Activated CD8-positive, alpha-beta T cell treated with anti-CD3 and anti-CD28 coated beads, Interleukin-2, amount 10 ng/mL, durations not matched to agents 7 days and 5 days (primary cell): ENCODE measurements around the gene BICRA. TPM values are rescaled to one million over a fixed set of nuclear protein-coding genes. Genes with fewer than 3 reads are reported as not detected.

Source experiments
- ATAC-seq: fragments of 150-1000 bp; cut with Tn5 transposase; one replicate; pipeline ENCODE4 v1.10.0; 2021; ENCODE audit warnings: moderate library complexity
- CTCF ChIA-PET: fragments of 350-600 bp; sonication (Branson Sonifier 250); formaldehyde crosslinking; loops from one replicate; lab custom pipeline; 2021; ENCODE audit warnings: antibody characterized with exemption; lab: Charles Lee
- POLR2A ChIA-PET: fragments of 350-600 bp; sonication (Branson Sonifier 250); formaldehyde crosslinking; loops from one replicate; lab custom pipeline; 2021; ENCODE audit warnings: antibody characterized with exemption; lab: Charles Lee
- DNase-seq: peaks from one replicate; pipeline ENCODE4 v3.0.0-alpha.2; 2020
- H3K27ac Mint-ChIP-seq: one replicate; pipeline ENCODE4 v1.8.0; 2021; ENCODE audit warnings: mild to moderate bottlenecking, mixed read lengths
- H3K27me3 Mint-ChIP-seq: one replicate; pipeline ENCODE4 v1.8.0; 2021; ENCODE audit warnings: low read depth, mixed read lengths
- H3K36me3 Mint-ChIP-seq: one replicate; pipeline ENCODE4 v1.8.0; 2021; ENCODE audit warnings: low read depth, mixed read lengths
- H3K4me1 Mint-ChIP-seq: one replicate; pipeline ENCODE4 v1.8.0; 2021; ENCODE audit warnings: low read depth, mixed read lengths
- H3K4me3 Mint-ChIP-seq: one replicate; pipeline ENCODE4 v1.8.0; 2021; ENCODE audit warnings: mild to moderate bottlenecking, mixed read lengths
- H3K9me3 Mint-ChIP-seq: one replicate; pipeline ENCODE4 v1.8.0; 2022; ENCODE audit warnings: mixed read lengths; ENCODE audit not compliant: insufficient read depth
- total RNA-seq, 2 experiments: library from RNA; stranded (reverse); gene quantifications; one replicate each; pipeline ENCODE4 v1.2.3, GENCODE V29; 2021

The BICRA gene
- total RNA-seq, 2 experiments from 2014 or later = 15.0 to 17.6 TPM

DNA sequence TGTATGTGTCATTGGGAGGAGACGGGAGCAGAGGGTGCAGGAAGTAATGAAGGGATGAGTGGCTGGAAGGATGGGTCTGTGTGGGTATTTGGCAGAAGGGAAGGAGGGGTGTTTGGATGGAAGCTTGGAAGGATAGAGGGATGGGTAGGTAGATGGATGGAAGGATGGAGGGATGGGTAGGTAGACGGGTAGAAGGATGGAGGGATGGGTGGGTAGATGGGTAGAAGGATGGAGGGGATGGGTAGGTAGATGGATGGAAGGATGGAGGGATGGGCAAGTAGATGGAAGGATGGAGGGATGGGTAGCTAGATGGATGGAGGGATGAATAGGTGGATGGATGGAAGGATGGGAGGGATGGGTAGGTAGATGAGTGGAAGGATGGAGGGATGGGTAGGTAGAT lies 62.6 kb downstream of the BICRA start:
- H3K4me3 Mint-ChIP-seq = no peak overlapping the region
- H3K36me3 Mint-ChIP-seq = peaks cover 10% of the 10 kb centered on the region
- DNase-seq (no peak), ATAC-seq (no peak)
- POLR2A ChIA-PET = interaction anchor here (0.6 kb wide), 1 partner anchor 73 kb away, joined by 3 read pairs; no protein-coding TSS in a partner anchor
- H3K27me3 Mint-ChIP-seq = no peaks in the 10 kb centered on the region
- CTCF ChIA-PET = interaction anchor here (0.8 kb wide), 1 partner anchor 235 kb away, joined by 4 read pairs; no protein-coding TSS in a partner anchor
- no peaks in the 10 kb centered on the region for H3K9me3 Mint-ChIP-seq
- no peaks in the 10 kb centered on the region for H3K4me1 Mint-ChIP-seq
- H3K27ac Mint-ChIP-seq = no peak overlapping the region

DNA sequence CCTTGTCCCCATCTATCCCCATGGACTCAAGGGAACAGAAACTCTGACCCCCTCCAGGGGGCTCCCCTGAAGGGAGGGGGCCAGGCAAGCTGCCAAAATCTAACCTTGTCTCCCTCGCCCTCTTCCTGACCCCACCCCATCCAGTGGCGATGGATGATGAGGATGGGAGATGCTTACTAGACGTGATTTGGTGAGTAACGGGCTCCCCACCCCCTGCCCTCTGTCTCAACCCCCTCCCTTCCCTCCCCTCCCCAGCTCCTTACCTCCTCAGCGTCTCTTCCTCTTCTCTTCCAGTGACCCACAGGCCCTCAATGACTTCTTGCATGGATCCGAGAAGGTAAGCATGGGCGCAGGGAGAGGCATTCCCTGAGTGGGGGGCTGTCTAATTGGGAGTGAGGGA lies 64.5 kb downstream of the BICRA start:
- ChIA-PET CTCF (no interaction called here), POLR2A (no interaction called here)
- DNase-seq (no peak), ATAC-seq (no peak)
- Mint-ChIP-seq H3K36me3 (peaks cover 15% of the 10 kb centered on the region), H3K4me3 (no peak overlapping the region), H3K4me1 (no peaks in the 10 kb centered on the region), H3K9me3 (no peaks in the 10 kb centered on the region), H3K27me3 (no peaks in the 10 kb centered on the region), H3K27ac (peak overlapping the region; percentile 22)

DNA sequence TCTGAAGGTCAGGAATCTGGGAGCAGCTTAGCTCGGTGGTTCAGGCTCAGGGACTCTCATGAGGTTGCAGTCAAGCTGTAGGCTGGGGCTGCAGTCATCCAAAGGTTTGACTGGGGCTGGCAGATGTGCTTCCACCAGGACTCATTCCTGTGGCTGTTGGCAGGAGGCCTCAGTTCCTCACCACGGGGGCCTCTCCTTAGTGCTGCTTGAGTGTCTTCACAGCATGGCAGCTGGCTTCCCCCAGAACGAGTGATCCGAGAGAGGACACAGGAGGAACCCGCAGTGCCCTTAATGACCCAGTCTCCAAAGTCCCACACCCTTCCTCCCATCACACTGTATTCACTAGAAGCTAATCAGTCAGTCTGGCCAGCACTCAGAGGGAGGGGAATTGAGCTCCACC lies 65.6 kb downstream of the BICRA start:
- Mint-ChIP-seq H3K9me3 (no peaks in the 10 kb centered on the region), H3K27me3 (no peaks in the 10 kb centered on the region), H3K4me1 (no peaks in the 10 kb centered on the region), H3K27ac (no peak overlapping the region), H3K4me3 (no peak overlapping the region), H3K36me3 (peaks cover 16% of the 10 kb centered on the region)
- POLR2A ChIA-PET = no interaction called here
- ATAC-seq (no peak), DNase-seq (no peak)
- CTCF ChIA-PET = no interaction called here

- Mint-ChIP-seq H3K9me3 (no peaks in the 10 kb centered on the region), H3K4me1 (no peaks in the 10 kb centered on the region), H3K36me3 (peaks cover 14% of the 10 kb centered on the region), H3K27ac (no peak overlapping the region), H3K27me3 (no peaks in the 10 kb centered on the region), H3K4me3 (no peak overlapping the region)
- ChIA-PET POLR2A (no interaction called here), CTCF (no interaction called here)
- DNase-seq (no peak), ATAC-seq (no peak)
These were observed 66.3 kb downstream of the BICRA start for GRCh38 chr19:47675271-47675670.

GRCh38 chr19:47675859-47676258 lies 66.9 kb downstream of the BICRA start:
- no peaks in the 10 kb centered on the region for H3K27me3 Mint-ChIP-seq
- no peak overlapping the region for H3K27ac Mint-ChIP-seq
- no peaks in the 10 kb centered on the region for H3K4me1 Mint-ChIP-seq
- ChIA-PET POLR2A (no interaction called here), CTCF (no interaction called here)
- no peak for DNase-seq
- H3K9me3 Mint-ChIP-seq = no peaks in the 10 kb centered on the region
- no peak overlapping the region for H3K4me3 Mint-ChIP-seq
- peaks cover 11% of the 10 kb centered on the region for H3K36me3 Mint-ChIP-seq
- no peak for ATAC-seq

DNA sequence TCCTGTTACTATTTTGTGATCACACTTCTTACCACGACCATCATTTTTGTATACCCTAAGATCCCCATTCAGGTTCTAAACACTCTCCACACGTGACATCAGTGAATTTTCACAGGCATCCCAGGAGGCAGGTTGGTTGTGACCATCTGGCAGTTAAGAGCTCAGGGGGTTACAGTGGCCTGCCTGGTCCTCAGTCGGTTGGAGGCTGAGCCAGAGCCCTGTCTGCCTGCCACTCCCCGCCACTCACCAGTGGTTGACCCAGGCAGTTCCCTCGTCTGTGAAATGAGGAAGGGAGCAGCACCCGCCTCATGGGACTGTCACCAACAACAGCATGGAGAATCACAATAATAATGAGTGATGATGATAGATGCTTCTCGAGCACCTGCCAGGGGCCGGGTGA lies 67.9 kb downstream of the BICRA start:
- DNase-seq = no peak
- no peaks in the 10 kb centered on the region for H3K27me3 Mint-ChIP-seq
- no peak overlapping the region for H3K4me3 Mint-ChIP-seq
- peaks cover 14% of the 10 kb centered on the region for H3K36me3 Mint-ChIP-seq
- no peaks in the 10 kb centered on the region for H3K9me3 Mint-ChIP-seq
- no peak for ATAC-seq
- CTCF ChIA-PET = no interaction called here
- H3K27ac Mint-ChIP-seq = no peak overlapping the region
- no peaks in the 10 kb centered on the region for H3K4me1 Mint-ChIP-seq
- POLR2A ChIA-PET = no interaction called here

DNA sequence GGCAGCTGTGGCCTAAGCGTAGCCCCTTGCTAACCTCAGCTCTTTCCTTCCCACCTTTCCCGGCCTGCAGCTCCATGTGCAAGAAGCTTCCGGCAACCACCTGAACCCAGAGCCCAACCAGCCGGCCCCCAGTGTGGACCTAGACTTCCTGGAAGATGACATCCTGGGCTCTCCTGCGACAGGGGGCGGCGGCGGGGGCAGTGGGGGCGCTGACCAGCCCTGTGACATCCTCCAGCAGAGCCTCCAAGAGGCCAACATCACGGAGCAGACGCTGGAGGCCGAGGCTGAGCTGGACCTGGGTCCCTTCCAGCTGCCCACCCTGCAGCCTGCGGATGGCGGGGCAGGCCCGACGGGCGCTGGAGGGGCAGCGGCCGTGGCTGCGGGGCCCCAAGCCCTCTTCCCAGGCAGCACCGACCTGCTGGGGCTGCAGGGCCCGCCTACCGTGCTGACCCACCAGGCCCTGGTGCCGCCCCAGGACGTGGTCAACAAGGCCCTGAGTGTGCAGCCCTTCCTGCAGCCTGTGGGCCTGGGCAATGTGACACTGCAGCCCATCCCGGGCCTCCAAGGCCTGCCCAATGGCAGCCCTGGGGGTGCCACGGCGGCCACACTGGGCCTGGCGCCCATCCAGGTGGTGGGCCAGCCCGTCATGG lies 70.4 kb downstream of the BICRA start:
- no peaks in the 10 kb centered on the region for H3K27me3 Mint-ChIP-seq
- POLR2A ChIA-PET = no interaction called here
- CTCF ChIA-PET = no interaction called here
- H3K4me3 Mint-ChIP-seq = no peak overlapping the region
- H3K4me1 Mint-ChIP-seq = no peaks in the 10 kb centered on the region
- ATAC-seq = no peak
- no peak overlapping the region for H3K27ac Mint-ChIP-seq
- DNase-seq = no peak
- no peaks in the 10 kb centered on the region for H3K9me3 Mint-ChIP-seq
- peaks cover 9% of the 10 kb centered on the region for H3K36me3 Mint-ChIP-seq

- peaks cover 9% of the 10 kb centered on the region for H3K36me3 Mint-ChIP-seq
- DNase-seq (no peak), ATAC-seq (no peak)
- ChIA-PET POLR2A (no interaction called here), CTCF (no interaction called here)
- H3K4me3 Mint-ChIP-seq = no peak overlapping the region
- no peaks in the 10 kb centered on the region for H3K27me3 Mint-ChIP-seq
- H3K4me1 Mint-ChIP-seq = no peaks in the 10 kb centered on the region
- no peaks in the 10 kb centered on the region for H3K9me3 Mint-ChIP-seq
- no peak overlapping the region for H3K27ac Mint-ChIP-seq
These were observed 71.3 kb downstream of the BICRA start for GRCh38 chr19:47679922-47680857.

DNA sequence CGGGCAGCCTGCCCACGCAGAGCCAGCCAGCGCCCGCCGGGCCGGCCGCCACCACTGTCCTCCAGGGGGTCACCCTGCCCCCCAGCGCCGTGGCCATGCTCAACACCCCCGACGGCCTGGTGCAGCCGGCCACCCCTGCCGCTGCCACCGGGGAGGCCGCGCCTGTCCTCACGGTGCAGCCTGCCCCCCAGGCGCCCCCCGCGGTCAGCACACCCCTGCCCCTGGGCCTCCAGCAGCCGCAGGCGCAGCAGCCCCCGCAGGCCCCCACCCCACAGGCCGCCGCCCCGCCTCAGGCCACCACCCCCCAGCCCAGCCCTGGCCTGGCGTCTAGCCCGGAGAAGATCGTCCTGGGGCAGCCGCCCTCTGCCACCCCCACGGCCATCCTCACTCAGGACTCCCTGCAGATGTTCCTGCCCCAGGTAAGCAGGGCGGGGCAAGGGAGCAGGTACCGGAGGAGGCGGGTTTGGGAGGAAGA lies 72.0 kb downstream of the BICRA start:
- H3K9me3 Mint-ChIP-seq = no peaks in the 10 kb centered on the region
- H3K4me1 Mint-ChIP-seq = no peaks in the 10 kb centered on the region
- no peak for DNase-seq
- POLR2A ChIA-PET = no interaction called here
- ATAC-seq = no peak
- H3K36me3 Mint-ChIP-seq = peaks cover 9% of the 10 kb centered on the region
- H3K27me3 Mint-ChIP-seq = no peaks in the 10 kb centered on the region
- H3K27ac Mint-ChIP-seq = no peak overlapping the region
- CTCF ChIA-PET = no interaction called here
- no peak overlapping the region for H3K4me3 Mint-ChIP-seq

DNA sequence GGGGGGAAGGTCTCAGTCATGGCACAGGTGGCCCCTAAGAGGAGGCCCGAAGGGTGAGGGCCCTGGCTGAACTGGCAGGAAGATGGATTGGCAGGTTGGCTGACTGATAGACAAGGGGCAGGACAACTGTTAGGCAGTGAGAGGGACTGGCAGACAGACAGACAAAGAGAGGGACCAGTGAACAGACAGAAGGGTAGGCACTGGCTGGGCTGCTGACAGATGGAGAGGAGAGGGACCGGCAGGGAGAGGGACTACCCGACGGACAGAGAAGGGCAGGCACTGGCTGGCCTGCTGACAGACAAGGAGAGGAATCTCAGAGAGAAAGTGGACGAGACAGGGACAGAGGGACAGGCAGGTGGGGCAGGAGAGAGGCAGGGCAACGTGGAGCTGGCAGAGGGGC lies 72.5 kb downstream of the BICRA start:
- ChIA-PET POLR2A (no interaction called here), CTCF (no interaction called here)
- Mint-ChIP-seq H3K36me3 (peaks cover 9% of the 10 kb centered on the region), H3K4me1 (no peaks in the 10 kb centered on the region), H3K4me3 (no peak overlapping the region), H3K9me3 (no peaks in the 10 kb centered on the region), H3K27me3 (no peaks in the 10 kb centered on the region), H3K27ac (no peak overlapping the region)
- no peak for ATAC-seq
- DNase-seq = no peak

- no peaks in the 10 kb centered on the region for H3K27me3 Mint-ChIP-seq
- ChIA-PET POLR2A (no interaction called here), CTCF (no interaction called here)
- DNase-seq (no peak), ATAC-seq (no peak)
- no peaks in the 10 kb centered on the region for H3K9me3 Mint-ChIP-seq
- H3K27ac Mint-ChIP-seq = no peak overlapping the region
- H3K4me1 Mint-ChIP-seq = no peaks in the 10 kb centered on the region
- H3K4me3 Mint-ChIP-seq = no peak overlapping the region
- peaks cover 9% of the 10 kb centered on the region for H3K36me3 Mint-ChIP-seq
These were observed 73.0 kb downstream of the BICRA start for GRCh38 chr19:47681936-47682335.

DNA sequence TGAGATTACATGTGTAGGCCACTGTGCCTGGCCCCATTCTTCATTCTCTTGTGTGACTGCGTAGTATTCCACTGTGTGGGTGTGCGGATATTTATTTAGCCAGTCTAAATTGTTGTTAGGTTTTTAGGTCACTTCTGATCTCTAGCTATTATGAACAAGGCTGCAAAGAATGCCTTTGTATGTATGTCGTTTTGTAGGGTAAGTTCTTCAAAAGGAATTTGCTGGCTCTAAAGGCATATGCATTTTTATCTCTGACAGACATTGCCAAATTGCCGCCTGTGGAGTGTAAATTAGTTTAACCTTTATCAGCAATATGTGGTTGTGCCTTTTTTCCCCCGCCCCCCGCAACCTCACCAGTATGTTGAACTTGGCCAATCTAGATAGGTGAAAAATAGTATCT lies 74.0 kb downstream of the BICRA start:
- ATAC-seq (no peak), DNase-seq (no peak)
- ChIA-PET POLR2A (no interaction called here), CTCF (no interaction called here)
- Mint-ChIP-seq H3K27me3 (no peaks in the 10 kb centered on the region), H3K9me3 (no peaks in the 10 kb centered on the region), H3K27ac (no peak overlapping the region), H3K4me3 (no peak overlapping the region), H3K4me1 (no peaks in the 10 kb centered on the region), H3K36me3 (peaks cover 6% of the 10 kb centered on the region)
